Stimulated activated CD4-positive, alpha-beta T cell treated with anti-CD3 and anti-CD28 coated beads, Interleukin-1b, Interleukin-23, amount 100 ng/mL, for 48 hours (primary cell): ENCODE results near the gene LTBP1.

Source experiments
- DNase-seq: peaks from one replicate; pipeline ENCODE4 v3.0.0-alpha.2; 2020

LTBP1 gene

DNA sequence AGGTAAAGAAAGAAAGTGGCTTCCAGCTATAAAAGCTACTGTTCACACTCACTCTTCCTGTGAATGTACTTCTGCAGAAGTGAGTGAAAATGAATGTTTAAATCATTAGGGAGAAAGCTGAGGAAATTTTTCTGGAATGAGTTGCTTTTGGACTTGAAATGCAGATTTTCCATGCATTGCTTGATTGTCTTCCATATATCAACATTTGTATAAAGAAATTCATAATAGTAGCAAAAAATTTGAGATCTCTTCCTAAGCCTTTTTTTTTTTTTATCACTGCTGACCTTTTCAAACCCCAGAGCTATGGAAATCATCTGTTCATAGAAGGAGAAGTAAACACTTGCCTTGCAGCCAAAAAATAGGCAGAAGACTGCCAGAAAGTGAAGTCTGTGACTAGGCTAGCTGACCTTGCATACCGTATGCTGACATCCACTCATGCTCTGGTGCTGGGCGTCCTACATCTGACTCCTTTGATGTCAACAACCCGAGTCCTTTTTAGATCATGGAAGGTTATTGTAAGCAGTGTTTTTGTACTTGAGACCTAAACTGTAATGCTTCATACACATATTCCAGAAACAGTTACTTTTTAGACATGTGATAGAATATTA lies 375.2 kb downstream of the LTBP1 start:
- DNase-seq: no peak

DNA sequence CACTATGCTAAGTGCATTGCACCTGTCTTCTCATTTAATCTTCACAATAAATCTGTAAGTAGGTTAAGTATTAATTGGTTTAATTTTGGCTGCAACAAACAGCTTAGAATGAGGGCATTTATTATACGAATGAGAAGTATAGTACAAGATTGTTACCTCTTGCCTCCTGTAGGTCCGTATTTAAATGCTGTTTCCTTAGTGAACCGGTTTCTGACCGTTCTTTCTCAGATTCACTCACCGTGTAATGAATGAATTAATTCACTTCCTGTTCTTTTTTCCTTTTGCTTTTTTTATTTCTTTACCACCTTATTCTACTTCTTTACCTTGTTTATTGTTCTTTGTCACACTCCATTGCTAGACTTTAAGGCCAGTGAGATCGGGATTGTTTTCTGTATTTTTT lies 375.9 kb downstream of the LTBP1 start:
- no peak for DNase-seq

- DNase-seq: no peak
Observed at GRCh38 chr2:33323957-33324356, 377.2 kb downstream of the LTBP1 start.

GRCh38 chr2:33326100-33326499 lies 379.3 kb downstream of the LTBP1 start:
- no peak for DNase-seq

GRCh38 chr2:33333433-33333832 lies 386.7 kb downstream of the LTBP1 start:
- DNase-seq: no peak

GRCh38 chr2:33334083-33334482 lies 387.3 kb downstream of the LTBP1 start:
- DNase-seq: no peak

DNA sequence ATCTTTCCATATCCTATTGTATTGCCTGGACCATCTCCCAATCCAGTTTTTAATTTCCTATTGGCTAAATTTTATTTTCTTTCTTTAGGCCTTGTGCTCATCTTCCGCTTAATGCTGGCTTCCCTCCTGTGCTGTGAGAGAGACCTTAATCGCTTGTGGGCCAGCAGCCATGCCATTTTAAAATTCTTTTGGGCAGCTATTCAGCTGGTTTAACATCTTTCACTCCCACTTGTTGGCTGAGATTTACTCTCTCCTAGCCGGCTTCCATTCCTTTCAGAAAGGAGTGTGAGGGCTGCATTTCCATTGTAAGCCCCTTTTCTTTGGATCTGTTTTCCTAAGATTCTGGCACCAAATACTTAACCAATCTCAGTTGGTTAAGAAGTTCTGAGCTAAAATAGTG lies 388.8 kb downstream of the LTBP1 start:
- no peak for DNase-seq

GRCh38 chr2:33336036-33336625 lies 389.4 kb downstream of the LTBP1 start:
- no peak for DNase-seq

- DNase-seq: no peak
Observed at GRCh38 chr2:33337385-33337960, 390.7 kb downstream of the LTBP1 start.

GRCh38 chr2:33337981-33338380 lies 391.2 kb downstream of the LTBP1 start:
- DNase-seq: no peak

DNA sequence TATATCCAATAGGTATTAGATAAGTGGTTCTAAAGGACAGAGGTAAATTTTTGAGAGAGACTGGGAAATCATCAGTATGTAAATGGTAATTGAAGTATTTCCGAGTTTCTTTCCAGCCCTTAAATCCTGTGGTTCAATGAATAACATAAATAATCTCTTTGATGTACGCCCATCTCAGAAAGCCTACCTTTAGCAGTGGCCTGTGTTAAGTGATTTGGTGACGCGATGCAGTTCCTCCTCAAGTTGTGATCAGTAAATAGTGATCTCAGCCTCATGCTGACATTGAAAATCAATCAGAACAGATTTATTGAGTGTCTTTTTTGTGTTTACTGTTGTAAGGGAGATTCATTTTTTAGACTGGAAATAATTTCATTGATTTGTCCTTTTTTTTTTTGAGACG lies 392.5 kb downstream of the LTBP1 start:
- DNase-seq: no peak

- no peak for DNase-seq
Observed at GRCh38 chr2:33340280-33340679, 393.5 kb downstream of the LTBP1 start.

GRCh38 chr2:33342171-33342570 lies 395.4 kb downstream of the LTBP1 start:
- DNase-seq: no peak

DNA sequence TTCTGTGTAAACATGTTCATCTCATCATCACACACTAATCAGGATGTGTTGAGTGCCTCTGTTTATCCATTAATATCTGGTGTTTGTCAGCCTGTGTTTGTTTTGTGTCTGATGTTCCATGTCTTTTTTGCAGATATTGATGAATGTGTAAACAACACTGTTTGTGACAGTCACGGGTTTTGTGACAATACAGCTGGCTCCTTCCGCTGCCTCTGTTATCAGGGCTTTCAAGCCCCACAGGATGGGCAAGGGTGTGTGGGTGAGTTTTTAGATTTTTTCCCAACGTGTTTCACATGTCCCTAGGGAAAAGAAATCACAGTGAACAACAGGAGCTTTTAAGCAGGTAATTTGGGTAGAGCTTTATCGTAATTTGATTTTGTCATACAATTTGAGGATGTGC lies 396.0 kb downstream of the LTBP1 start:
- DNase-seq: no peak

GRCh38 chr2:33343387-33343895 lies 396.7 kb downstream of the LTBP1 start:
- no peak for DNase-seq

DNA sequence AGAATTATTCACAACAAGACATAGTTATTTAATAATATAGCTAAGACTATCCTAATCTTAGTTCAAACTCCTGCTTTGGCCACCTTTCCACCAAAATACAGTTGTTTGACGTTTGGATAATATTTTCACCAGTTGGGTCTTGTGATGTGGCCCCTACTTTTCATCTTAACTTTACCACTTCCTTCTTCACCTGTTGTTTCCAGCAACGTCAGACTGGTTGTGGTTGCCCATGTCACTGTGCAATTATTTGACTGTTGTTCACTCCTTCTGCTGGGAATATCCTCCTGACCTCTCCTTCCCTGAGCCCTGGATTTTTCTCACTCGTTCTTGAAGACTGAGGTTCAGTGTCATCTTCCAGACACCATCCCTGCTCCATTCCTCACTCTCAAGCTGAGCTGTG lies 397.5 kb downstream of the LTBP1 start:
- DNase-seq: no peak

- DNase-seq: no peak
Observed at GRCh38 chr2:33347856-33348255, 401.1 kb downstream of the LTBP1 start.

DNA sequence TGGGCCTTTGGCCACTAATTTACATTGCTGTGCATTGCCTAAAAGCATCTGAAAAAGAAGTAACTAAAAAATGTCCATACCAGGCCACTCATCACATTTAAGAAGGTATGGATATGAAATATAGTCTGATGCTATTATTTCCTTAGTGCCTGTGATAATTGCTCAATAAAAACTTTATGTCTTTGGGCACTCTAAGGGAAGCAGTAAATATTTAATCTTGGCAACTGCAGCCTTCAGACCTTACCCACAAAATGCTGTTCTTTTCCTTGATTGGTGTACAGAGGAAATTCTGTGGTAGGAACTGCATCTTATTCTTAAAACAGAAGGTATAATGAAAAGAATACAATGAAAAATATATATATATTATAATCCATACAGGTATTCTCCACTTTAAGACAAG lies 403.9 kb downstream of the LTBP1 start:
- no peak for DNase-seq

GRCh38 chr2:33351781-33352180 lies 405.0 kb downstream of the LTBP1 start:
- DNase-seq: no peak

DNA sequence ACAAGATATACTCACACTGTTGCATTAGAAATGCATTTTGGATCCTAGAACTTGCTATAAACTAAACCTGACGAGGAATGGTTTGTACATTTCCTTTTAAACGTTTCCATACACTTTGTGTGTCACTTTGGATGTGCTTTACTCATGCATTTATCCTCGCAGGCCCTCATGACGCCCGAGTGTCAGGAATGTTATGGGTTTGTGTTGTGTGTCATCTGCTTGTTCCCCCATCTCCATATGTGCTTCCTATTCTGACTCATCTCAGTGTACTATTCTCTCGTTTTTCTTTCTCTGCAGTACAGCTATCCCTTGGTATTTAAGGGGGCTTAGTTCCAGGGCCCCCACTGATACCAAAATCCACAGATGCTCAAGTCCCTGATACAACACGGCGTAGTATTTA lies 408.2 kb downstream of the LTBP1 start:
- DNase-seq: no peak

- DNase-seq: no peak
Observed at GRCh38 chr2:33358878-33359277, 412.1 kb downstream of the LTBP1 start.

DNA sequence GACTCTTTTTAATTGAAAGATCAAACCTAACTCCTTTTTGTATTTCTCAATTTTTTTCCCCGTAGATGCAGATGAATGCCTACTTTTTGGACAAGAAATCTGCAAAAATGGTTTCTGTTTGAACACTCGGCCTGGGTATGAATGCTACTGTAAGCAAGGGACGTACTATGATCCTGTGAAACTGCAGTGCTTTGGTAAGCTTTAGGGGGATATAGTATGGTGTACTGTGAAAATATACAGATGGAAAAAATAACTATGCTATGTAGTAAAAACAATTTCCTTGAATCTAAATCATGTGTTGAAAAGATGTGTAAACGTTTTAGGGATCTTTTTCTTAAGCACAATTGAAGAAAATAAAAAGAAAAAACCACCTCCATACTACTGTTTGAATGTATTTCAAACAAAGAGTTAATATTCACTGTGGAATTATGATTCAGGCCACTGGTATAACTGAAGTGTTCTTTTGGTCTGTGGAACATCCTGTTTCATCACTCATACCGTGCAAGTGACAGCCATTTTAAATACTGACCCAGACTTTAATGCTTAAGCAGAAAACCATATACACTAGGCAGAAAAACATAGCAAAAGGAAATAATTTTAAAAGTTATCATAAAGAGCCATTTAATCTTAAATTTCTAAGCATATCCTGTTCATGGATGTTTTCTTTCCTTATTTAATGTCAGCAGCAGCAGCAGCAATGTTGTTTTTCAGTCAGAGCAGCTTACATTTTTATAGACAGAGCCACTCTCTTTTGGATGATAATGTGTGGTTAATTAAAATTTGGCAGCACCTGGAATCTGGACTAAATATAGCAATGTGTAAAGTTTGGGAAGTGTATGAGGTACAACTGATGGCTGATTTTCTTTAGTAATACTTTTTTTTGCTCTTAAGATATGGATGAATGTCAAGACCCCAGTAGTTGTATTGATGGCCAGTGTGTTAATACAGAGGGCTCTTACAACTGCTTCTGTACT lies 416.9 kb downstream of the LTBP1 start:
- DNase-seq: no peak

- DNase-seq: no peak
Observed at GRCh38 chr2:33365264-33365970, 418.7 kb downstream of the LTBP1 start.
